HG02571 (cell line): ENCODE measurements around the gene ARHGAP31.
"Not testable (repeated sequence)": the region's sequence is repeated elsewhere in the genome, so short reads cannot be mapped to it uniquely, and the experiment has no call there.

Experiments used
- ATAC-seq: cut with Tn5 transposase; IDR thresholded peaks from one replicate; pipeline ENCODE4 v1.9.1; 2021; ENCODE audit warnings: mild to moderate bottlenecking, moderate library complexity; ENCODE audit not compliant: unreplicated experiment

ARHGAP31 gene

GRCh38 chr3:119343719-119344118 lies 49.5 kb downstream of the ARHGAP31 start:
- peak; percentile 73 for ATAC-seq

GRCh38 chr3:119346076-119346496 lies 51.9 kb downstream of the ARHGAP31 start:
- no peak for ATAC-seq

GRCh38 chr3:119347036-119347435 lies 52.9 kb downstream of the ARHGAP31 start:
- no peak for ATAC-seq

GRCh38 chr3:119349354-119350041 lies 55.3 kb downstream of the ARHGAP31 start:
- ATAC-seq: no peak

- ATAC-seq: no peak
Measured at GRCh38 chr3:119350114-119350513, 55.9 kb downstream of the ARHGAP31 start.

GRCh38 chr3:119351581-119351980 lies 57.4 kb downstream of the ARHGAP31 start:
- ATAC-seq: no peak

- ATAC-seq: peak; percentile 97
Measured at GRCh38 chr3:119352034-119352609, 57.9 kb downstream of the ARHGAP31 start.

GRCh38 chr3:119352863-119353527 lies 58.8 kb downstream of the ARHGAP31 start:
- no peak for ATAC-seq

- not testable (repeated sequence) for ATAC-seq
Measured at GRCh38 chr3:119355608-119356007, 61.4 kb downstream of the ARHGAP31 start.

- no peak for ATAC-seq
Measured at GRCh38 chr3:119356646-119357045, 62.5 kb downstream of the ARHGAP31 start.

- ATAC-seq: no peak
Measured at GRCh38 chr3:119357190-119357589, 63.0 kb downstream of the ARHGAP31 start.

- ATAC-seq: peak; percentile 67
Measured at GRCh38 chr3:119359476-119360326, 65.5 kb downstream of the ARHGAP31 start.

GRCh38 chr3:119360736-119361462 lies 66.7 kb downstream of the ARHGAP31 start:
- ATAC-seq: no peak

- no peak for ATAC-seq
Measured at GRCh38 chr3:119362010-119362409, 67.8 kb downstream of the ARHGAP31 start.

- ATAC-seq: no peak
Measured at GRCh38 chr3:119362940-119363725, 69.0 kb downstream of the ARHGAP31 start.

- ATAC-seq: no peak
Measured at GRCh38 chr3:119364401-119364800, 70.2 kb downstream of the ARHGAP31 start.

- ATAC-seq: no peak
Measured at GRCh38 chr3:119365418-119365817, 71.2 kb downstream of the ARHGAP31 start.

GRCh38 chr3:119367000-119367399 lies 72.8 kb downstream of the ARHGAP31 start:
- no peak for ATAC-seq

GRCh38 chr3:119368298-119368697 lies 74.1 kb downstream of the ARHGAP31 start:
- ATAC-seq: no peak

- not testable (repeated sequence) for ATAC-seq
Measured at GRCh38 chr3:119371786-119372185, 77.6 kb downstream of the ARHGAP31 start.
